GM12875 (cell line): ENCODE results near the gene PTPRF.

Experiments
- H3K4me3 ChIP-seq: one replicate; pipeline ENCODE4 v1.5.1; 2011; ENCODE audit warnings: low read depth, low read length, control low read depth
- CTCF ChIP-seq: IDR thresholded peaks from 2 replicates; pipeline ENCODE4 v1.5.1; 2011; ENCODE audit warnings: low read depth, mild to moderate bottlenecking, control low read depth, inconsistent platforms, low read length, moderate library complexity, borderline replicate concordance; ENCODE audit not compliant: insufficient read depth

PTPRF gene

GRCh38 chr1:43590388-43590925, 59.8 kb downstream of the PTPRF start:
- H3K4me3 ChIP-seq, result no peak overlapping the region

DNA sequence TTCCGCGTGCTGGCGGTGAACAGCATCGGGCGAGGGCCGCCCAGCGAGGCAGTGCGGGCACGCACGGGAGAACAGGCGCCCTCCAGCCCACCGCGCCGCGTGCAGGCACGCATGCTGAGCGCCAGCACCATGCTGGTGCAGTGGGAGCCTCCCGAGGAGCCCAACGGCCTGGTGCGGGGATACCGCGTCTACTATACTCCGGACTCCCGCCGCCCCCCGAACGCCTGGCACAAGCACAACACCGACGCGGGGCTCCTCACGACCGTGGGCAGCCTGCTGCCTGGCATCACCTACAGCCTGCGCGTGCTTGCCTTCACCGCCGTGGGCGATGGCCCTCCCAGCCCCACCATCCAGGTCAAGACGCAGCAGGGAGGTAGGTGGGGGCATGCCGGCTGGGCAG, 60.5 kb downstream of the PTPRF start:
- no peak overlapping the region for H3K4me3 ChIP-seq
- no peak for TF ChIP-seq CTCF

More at GRCh38 chr1:43590388-43590925, 59.8 kb downstream of the PTPRF start:
- no peak; the same call in 1 of the 2 replicates for TF ChIP-seq CTCF

DNA sequence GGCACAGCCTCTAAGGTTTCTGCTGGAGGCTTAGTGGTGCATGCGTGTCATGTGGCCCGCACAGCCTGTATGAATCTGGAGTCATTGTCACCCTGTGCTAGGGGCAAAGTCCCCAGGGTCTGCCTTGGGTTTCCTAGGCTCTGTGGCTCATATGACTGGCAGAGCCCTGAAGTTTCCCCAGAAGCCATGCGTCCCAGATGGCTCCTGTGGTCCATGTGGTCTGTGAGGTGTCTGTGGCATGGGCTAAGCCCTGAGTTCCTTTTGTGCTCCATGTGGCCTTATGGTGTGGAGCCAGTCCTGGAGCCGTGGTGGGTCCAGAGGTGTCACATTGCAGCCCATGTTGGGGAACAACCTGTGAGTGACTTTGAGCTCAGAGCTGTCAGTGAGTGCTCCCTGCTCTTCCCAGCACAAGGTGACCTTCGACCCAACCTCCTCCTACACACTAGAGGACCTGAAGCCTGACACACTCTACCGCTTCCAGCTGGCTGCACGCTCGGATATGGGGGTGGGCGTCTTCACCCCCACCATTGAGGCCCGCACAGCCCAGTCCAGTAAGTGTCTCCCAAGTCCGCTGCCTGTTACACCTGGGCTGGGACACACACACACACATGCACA, 61.5 kb downstream of the PTPRF start:
- TF ChIP-seq CTCF, result no peak
- H3K4me3 ChIP-seq, result no peak overlapping the region

DNA sequence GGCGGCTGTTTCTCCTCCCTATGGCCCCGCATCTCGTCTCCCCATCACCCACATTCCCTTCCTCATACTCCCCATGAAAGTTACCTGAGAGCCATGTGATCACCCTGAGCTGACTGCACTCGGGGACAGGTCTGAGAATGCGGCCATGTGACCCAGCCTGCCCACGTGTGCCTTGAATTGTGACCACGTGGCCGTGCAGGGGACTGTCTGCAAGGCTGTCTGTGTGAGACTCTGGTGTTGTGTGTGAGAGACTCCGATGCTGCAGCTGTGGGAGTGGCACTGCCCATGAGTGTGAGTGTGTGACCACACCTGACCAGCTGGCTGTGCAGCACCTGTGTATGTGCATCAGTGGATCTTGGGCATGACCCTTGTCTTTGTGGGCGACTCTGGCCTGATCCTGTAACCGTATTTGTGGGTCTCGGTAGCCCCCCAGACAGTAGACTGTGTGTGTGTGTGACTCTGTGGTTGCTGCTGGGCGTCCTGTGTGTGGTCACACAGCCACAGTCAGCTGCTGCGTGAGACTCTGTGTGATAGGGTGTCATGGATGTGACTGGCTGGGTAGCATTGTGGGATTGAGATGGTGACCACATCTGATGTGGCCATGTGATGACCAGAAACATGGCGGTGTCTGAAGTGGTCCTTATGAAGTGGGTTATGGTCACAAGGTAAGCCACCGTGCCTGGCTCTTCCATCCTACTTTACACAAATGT, 62.4 kb downstream of the PTPRF start:
- H3K4me3 ChIP-seq, result no peak overlapping the region

DNA sequence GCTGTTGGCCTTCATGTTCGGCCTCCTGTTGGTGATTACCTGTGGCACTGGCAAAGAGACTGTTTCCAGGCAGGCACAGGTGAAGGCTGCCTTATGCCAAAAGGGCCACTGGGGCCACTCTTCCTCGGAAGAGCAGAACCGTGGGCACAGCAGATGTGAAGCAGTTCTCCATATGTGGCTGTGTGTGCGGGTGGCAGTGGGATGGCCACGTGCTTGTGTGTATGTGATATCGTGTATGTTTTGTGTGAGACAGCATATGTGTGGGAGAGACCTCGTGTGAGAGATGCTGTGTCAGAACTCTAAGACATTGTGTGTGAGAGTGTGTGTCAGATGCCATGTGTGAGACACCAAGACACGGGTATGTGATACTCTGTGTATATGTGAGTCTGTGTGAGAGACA, 65.9 kb downstream of the PTPRF start:
- H3K4me3 ChIP-seq, result no peak overlapping the region
- TF ChIP-seq CTCF, result no peak

More for the DNA sequence above, 62.4 kb downstream of the PTPRF start:
- TF ChIP-seq CTCF, result no peak

GRCh38 chr1:43597028-43597427, 66.3 kb downstream of the PTPRF start:
- H3K4me3 ChIP-seq, result no peak overlapping the region
- no peak for TF ChIP-seq CTCF

GRCh38 chr1:43597721-43598120, 67.0 kb downstream of the PTPRF start:
- TF ChIP-seq CTCF, result no peak
- no peak overlapping the region for H3K4me3 ChIP-seq
